ENCODE data around the gene NRL.
A peak's percentile ranks its signal among the peaks of the same experiment; 100 is the strongest.
"Not testable (repeated sequence)": the region's sequence is repeated elsewhere in the genome, so short reads cannot be mapped to it uniquely, and the experiment has no call there.

Gene NRL

DNA sequence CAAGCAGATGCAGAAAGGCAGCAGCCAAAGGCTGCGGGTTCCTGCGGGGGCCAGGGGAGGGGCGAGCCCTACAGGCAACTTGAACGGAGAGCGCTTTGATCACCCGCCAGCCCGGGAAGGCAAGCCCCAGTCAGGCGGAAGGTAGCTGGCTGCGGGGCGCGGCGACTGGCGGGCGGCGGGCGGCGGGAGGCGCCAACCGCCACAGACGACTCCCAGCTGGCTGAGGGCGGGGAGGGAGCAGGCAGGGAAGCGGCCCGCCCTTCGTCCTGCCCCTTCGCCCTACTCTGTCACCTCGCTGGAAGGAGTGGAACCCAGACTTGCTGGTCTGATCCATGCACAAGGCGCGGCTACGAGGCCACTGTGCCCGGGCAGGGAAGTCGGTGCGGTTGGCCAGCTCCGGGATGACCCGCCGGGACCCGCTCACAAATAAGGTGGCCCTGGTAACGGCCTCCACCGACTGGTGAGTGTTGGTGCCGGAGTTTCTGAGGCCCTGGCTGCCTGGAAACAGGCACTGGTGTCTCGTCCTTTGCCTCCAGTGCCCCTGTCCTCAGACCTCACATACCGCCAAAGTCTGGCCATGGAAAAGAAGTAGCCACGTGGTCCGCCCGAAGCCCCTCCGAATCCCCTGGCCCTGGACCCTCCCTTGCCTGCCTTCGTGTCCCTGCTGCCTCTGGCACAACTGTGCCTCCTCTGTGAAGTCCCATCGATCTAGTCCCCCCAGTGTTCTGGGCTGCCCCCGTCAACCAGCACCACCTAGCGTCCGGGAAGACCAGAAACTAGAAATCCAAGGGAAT lies 78.4 kb downstream of the NRL start:
- TF ChIP-seq, protein P1, sequence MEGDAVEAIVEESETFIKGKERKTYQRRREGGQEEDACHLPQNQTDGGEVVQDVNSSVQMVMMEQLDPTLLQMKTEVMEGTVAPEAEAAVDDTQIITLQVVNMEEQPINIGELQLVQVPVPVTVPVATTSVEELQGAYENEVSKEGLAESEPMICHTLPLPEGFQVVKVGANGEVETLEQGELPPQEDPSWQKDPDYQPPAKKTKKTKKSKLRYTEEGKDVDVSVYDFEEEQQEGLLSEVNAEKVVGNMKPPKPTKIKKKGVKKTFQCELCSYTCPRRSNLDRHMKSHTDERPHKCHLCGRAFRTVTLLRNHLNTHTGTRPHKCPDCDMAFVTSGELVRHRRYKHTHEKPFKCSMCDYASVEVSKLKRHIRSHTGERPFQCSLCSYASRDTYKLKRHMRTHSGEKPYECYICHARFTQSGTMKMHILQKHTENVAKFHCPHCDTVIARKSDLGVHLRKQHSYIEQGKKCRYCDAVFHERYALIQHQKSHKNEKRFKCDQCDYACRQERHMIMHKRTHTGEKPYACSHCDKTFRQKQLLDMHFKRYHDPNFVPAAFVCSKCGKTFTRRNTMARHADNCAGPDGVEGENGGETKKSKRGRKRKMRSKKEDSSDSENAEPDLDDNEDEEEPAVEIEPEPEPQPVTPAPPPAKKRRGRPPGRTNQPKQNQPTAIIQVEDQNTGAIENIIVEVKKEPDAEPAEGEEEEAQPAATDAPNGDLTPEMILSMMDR (conservative IDR thresholded peaks at IDR 0.05; ENCODE audit: low read length), result peak; percentile 78
- H3K4me3 ChIP-seq (ENCODE audit: low read length), result peak overlapping the region; percentile 69
- DNase-seq (ENCODE audit: low read depth), result peak; percentile 71

DNA sequence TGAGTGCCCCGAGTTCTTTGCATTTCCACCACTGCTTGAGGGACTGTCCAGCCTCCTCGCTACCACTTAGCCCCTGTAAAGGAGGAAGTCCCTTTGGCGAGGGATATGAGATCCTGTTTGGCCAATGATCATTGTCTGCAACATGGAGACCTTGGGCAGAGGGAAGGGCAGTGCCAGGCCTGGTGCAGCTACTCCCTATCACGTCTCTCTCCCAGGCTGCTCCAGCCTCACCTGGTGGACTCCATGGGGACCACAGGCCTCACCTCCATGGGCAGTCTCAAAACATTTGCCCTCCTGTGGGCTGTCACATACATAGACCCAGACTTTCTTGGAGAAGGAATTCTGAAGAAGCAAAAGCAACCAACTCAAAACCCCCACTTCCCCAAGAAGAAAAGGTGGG lies 79.0 kb downstream of the NRL start:
- DNase-seq (ENCODE audit: low read depth); H3K4me3 ChIP-seq (ENCODE audit: low read length): not testable (repeated sequence)

DNA sequence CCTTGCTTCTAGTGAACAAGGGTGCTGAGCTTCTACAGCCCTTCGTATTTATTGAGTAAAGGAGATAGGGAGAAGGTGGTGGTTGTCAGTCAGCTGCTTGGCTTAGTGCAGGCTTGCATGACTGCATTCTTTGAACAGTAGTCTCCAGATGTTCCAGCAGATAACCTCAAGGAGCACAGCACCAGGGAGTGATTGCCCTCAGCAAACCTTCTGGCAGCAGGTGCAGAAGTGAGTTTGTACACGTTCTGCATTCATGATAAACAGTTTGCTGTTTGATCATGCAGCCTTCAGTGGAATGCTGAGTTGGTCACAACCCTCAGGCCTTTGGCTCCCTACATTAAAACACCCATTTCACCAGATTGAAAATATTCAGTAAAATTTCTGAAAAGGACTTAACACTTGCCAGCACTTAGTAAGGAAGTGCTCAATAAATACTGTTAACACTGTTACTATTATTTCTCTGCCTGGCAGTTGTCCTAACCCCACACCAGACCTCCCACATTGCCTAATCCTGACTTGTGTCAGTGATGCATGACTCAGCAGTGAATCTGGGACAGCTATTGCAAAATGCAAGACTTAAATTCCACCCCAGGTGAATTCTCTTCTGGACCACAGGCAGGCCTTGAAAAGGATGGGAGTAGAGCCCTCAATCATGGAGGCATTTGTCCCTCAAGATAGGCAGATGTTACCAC lies 81.9 kb downstream of the NRL start:
- H3K4me3 ChIP-seq (ENCODE audit: low read length), result no peak overlapping the region
- TF ChIP-seq, protein P1 (conservative IDR thresholded peaks at IDR 0.05; ENCODE audit: low read length), result no peak
- peak; percentile 94 for DNase-seq (ENCODE audit: low read depth)

DNA sequence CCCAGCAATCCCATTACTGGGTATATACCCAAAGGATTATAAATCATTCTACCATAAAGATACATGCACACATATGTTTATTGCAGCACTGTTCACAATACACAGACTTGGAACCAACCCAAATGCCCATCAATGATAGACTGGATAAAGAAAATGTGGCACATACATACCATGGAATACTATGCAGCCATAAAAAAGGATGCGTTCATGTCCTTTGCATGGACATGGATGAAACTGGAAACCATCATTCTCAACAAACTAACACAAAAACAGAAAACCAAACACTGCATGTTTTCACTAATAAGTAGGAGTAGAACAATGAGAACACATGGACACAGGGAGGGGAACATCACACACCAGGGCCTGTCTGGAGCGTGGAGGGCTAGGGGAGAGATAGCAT lies 83.4 kb downstream of the NRL start:
- DNase-seq (ENCODE audit: low read depth); H3K4me3 ChIP-seq (ENCODE audit: low read length): not testable (repeated sequence)

DNA sequence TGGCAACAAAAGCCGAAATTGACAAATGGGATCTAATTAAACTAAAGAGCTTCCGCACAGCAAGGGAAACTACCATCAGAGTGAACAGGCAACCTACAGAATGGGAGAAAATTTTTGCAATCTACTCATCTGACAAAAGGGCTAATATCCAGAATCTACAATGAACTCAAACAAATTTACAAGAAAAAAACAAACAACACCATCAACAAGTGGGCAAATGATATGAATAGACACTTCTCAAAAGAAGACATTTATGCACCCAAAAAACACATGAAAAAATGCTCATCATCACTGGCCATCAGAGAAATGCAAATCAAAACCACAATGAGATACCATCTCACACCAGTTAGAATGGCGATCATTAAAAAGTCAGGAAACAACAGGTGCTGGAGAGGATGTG lies 85.1 kb downstream of the NRL start:
- H3K4me3 ChIP-seq (ENCODE audit: low read length); DNase-seq (ENCODE audit: low read depth): not testable (repeated sequence)
